HepG2 (cell line): ENCODE data around the gene TLE1. TPM values are rescaled to one million over a fixed set of nuclear protein-coding genes. Genes with fewer than 3 reads are reported as not detected.
A peak's percentile ranks its signal among the peaks of the same experiment; 100 is the strongest.

Experiments used
- ASH2L ChIP-seq: fragments of 300-600, 200-600 bp; sonication (generic); IDR thresholded peaks from 2 replicates; pipeline ENCODE4 v1.7.0; 2017; ENCODE audit warnings: low read depth, mild to moderate bottlenecking, moderate library complexity, mixed read lengths, low read length; ENCODE audit not compliant: insufficient read length
- CREB3 ChIP-seq: sonication (generic); formaldehyde crosslinking; IDR thresholded peaks from 2 replicates; pipeline ENCODE4 v1.5.0; 2020; ENCODE audit warnings: missing genetic modification reagents
- DZIP1 ChIP-seq: sonication (generic); formaldehyde crosslinking; IDR thresholded peaks from 2 replicates; pipeline ENCODE4 v1.5.0; 2020; ENCODE audit warnings: mild to moderate bottlenecking, missing genetic modification reagents
- ETS1 ChIP-seq: sonication (generic); formaldehyde crosslinking; IDR thresholded peaks from 2 replicates; pipeline ENCODE4 v1.4.0; 2020; ENCODE audit warnings: missing genetic modification reagents
- FOXP1 ChIP-seq, 2 experiments: fragments of 450-650 bp in 1 of 2; IDR thresholded peaks; 2 replicates each; pipeline ENCODE4 v1.6.1; 2017 to 2018; ENCODE audit warnings: antibody characterized with exemption in 1 of 2
- GZF1 ChIP-seq: sonication (generic); formaldehyde crosslinking; IDR thresholded peaks from 2 replicates; pipeline ENCODE4 v1.5.1; 2020; ENCODE audit warnings: mild to moderate bottlenecking, missing genetic modification reagents
- MED13 ChIP-seq: sonication (generic); formaldehyde crosslinking; IDR thresholded peaks from 2 replicates; pipeline ENCODE4 v1.5.0; 2020; ENCODE audit warnings: missing genetic modification reagents
- RFXAP ChIP-seq: sonication (generic); formaldehyde crosslinking; IDR thresholded peaks from 2 replicates; pipeline ENCODE4 v1.4.0; 2020; ENCODE audit warnings: missing genetic modification reagents, borderline replicate concordance
- SAP130 ChIP-seq: IDR thresholded peaks from 2 replicates; pipeline ENCODE4 v1.6.1; 2016; ENCODE audit warnings: low read depth
- SMC3 ChIP-seq: IDR thresholded peaks from 2 replicates; pipeline ENCODE4 v1.6.1; 2011; ENCODE audit warnings: low read length, improper control_type of control experiment
- TCF12 ChIP-seq, 2 experiments: fragments of 450-650 bp in 1 of 2; sonication (generic) in 1 of 2; formaldehyde crosslinking in 1 of 2; IDR thresholded peaks; 2 replicates each; pipeline versions ENCODE4 v1.6.1 to v1.8.0; 2017 to 2022; ENCODE audit warnings: antibody characterized with exemption in 1 of 2, mild to moderate bottlenecking in 1 of 2, missing genetic modification reagents in 1 of 2, moderate library complexity in 1 of 2
- TP53 ChIP-seq: sonication (generic); formaldehyde crosslinking; conservative IDR thresholded peaks from 2 replicates; pipeline ENCODE4 v1.4.0; 2020; ENCODE audit warnings: missing genetic modification reagents
- WIZ ChIP-seq: sonication (generic); formaldehyde crosslinking; IDR thresholded peaks from 2 replicates; pipeline ENCODE4 v1.5.1; 2020; ENCODE audit warnings: mild to moderate bottlenecking, missing genetic modification reagents
- ZFAT ChIP-seq: sonication (generic); formaldehyde crosslinking; conservative IDR thresholded peaks from 2 replicates; pipeline ENCODE4 v1.8.1; 2023; ENCODE audit warnings: missing genetic modification reagents, inconsistent platforms
- ZMAT3 ChIP-seq: sonication (generic); formaldehyde crosslinking; conservative IDR thresholded peaks from 2 replicates; pipeline ENCODE4 v1.7.0; 2021; ENCODE audit warnings: missing genetic modification reagents
- ZNF160 ChIP-seq: sonication (generic); formaldehyde crosslinking; IDR thresholded peaks from 2 replicates; pipeline ENCODE4 v1.8.0; 2022; ENCODE audit warnings: mild to moderate bottlenecking, inconsistent platforms, missing genetic modification reagents
- ZNF451 ChIP-seq: sonication (generic); formaldehyde crosslinking; IDR thresholded peaks from 2 replicates; pipeline ENCODE4 v1.5.0; 2020; ENCODE audit warnings: mild to moderate bottlenecking, missing genetic modification reagents
- ZNF501 ChIP-seq: sonication (generic); formaldehyde crosslinking; IDR thresholded peaks from 2 replicates; pipeline ENCODE4 v1.5.1; 2020; ENCODE audit warnings: mild to moderate bottlenecking, moderate library complexity, missing genetic modification reagents
- ZNF556 ChIP-seq: sonication (generic); formaldehyde crosslinking; IDR thresholded peaks from 2 replicates; pipeline ENCODE4 v1.4.0; 2020; ENCODE audit warnings: mild to moderate bottlenecking, missing genetic modification reagents, borderline replicate concordance
- ZNF580 ChIP-seq: IDR thresholded peaks from 2 replicates; pipeline ENCODE4 v1.6.1; 2016; ENCODE audit warnings: low read depth, borderline replicate concordance
- ZNF761 ChIP-seq: sonication (generic); formaldehyde crosslinking; conservative IDR thresholded peaks from 2 replicates; pipeline ENCODE4 v1.4.0; 2020; ENCODE audit warnings: mild to moderate bottlenecking, missing genetic modification reagents
- ZSCAN12 ChIP-seq: sonication (generic); formaldehyde crosslinking; IDR thresholded peaks from 2 replicates; pipeline ENCODE4 v1.9.0; 2021; ENCODE audit warnings: mild to moderate bottlenecking, missing genetic modification reagents
- polyA plus RNA-seq, 8 experiments: library from polyadenylated mRNA; depleted of rRNA in 3 of 8; stranded (reverse) in 7 of 8; unstranded in 1 of 8; fragments of >200 nt; fragmentation: Illumina TruSeq in 4 of 8; extraction: Trizol in 4 of 8; gene quantifications; 2 replicates each; pipeline versions ENCODE4 v1.2.1 to v1.2.3, GENCODE V29; 2011 to 2016; ENCODE audit warnings: low read depth in 4 of 8, missing spikeins in 1 of 8, mixed read lengths in 1 of 8; ENCODE audit not compliant: insufficient read depth in 1 of 8
- total RNA-seq, 5 experiments: library from RNA; depleted of rRNA; stranded (reverse); fragments of >200 nt; fragmentation: Illumina TruSeq; extraction: Trizol; gene quantifications; 2 replicates each; pipeline ENCODE4 v1.2.3, GENCODE V29; 2016; ENCODE audit warnings: low read depth in 1 of 5
- TF ChIP-seq, protein P1 (sequence below): sonication (generic); formaldehyde crosslinking; IDR thresholded peaks from 2 replicates; pipeline ENCODE4 v1.4.0; 2020; ENCODE audit warnings: missing genetic modification reagents

Gene TLE1
- total and polyA plus RNA-seq, 2 of the 13 experiments (the other 11 are each of a cell fraction or from before 2014, with no cell fraction given): 35.9 to 109 TPM

DNA sequence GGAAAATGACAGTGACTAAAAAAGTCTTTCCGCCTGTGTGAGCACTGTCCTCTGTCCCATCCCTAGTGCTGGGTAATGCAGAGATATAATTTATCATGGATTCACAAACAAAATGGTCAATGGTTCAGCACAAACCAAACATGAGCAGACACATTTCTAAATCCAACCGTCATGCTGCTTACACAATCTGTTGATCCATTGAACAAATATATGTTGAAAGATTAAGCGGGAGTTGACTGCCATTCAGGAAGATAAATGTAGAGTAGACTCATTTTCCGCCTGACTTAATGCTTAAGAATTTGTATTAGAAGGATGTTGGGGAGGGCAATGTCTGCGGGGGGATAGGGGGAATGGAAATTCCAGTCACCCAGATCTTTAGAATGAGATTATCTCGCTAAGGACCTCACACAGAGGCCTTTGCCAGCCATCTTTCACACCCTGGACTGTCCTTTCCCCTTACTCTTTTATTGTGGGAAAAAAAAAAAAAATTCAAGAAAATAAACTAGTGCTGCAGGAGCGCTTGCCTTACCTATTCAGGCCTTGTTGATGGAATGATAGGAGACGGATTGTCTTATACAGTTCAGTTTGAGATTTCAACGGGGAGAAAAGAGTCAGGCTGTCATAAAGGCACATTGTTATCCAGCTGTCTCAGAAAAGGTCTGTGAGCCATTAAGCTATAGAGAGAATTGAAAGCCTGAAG, 153.7 kb downstream of the TLE1 start (continued):
- no peak for TF ChIP-seq DZIP1 (CRISPR knock-in tag)
- no peak for TF ChIP-seq ZSCAN12
- no peak for TF ChIP-seq ZFAT (CRISPR knock-in tag)
- TF ChIP-seq ZNF580 (CRISPR knock-in tag): 0 out of 2 replicates have a peak, but pooled peaks have one; percentile 46
- 0 out of 2 replicates have a peak, but pooled peaks have one; percentile 44 for TF ChIP-seq FOXP1 (IDR thresholded peaks at IDR 0.05)
- peak; percentile 96 for TF ChIP-seq FOXP1 (CRISPR knock-in tag; IDR thresholded peaks at IDR 0.05)
- TF ChIP-seq TCF12 (IDR thresholded peaks at IDR 0.05): no peak
- peak; percentile 86; the same call in 1 of the 2 replicates for TF ChIP-seq TCF12 (CRISPR knock-in tag; IDR thresholded peaks at IDR 0.05)
- no peak for TF ChIP-seq ASH2L
- no peak for TF ChIP-seq ZMAT3
- no peak for TF ChIP-seq CREB3
- TF ChIP-seq ZNF556 (CRISPR knock-in tag): peak; percentile 59; the same call in 1 of the 2 replicates
- 0 out of 2 replicates have a peak, but pooled peaks have one; percentile 19 for TF ChIP-seq ZNF501 (CRISPR knock-in tag)
- no peak; the same call in 1 of the 2 replicates for TF ChIP-seq ZNF160 (CRISPR knock-in tag)
- no peak for TF ChIP-seq WIZ (CRISPR knock-in tag)
- TF ChIP-seq TP53 (CRISPR knock-in tag): peak; percentile 60; the same call in 1 of the 2 replicates
- peak; percentile 70; the same call in 1 of the 2 replicates for TF ChIP-seq MED13
- no peak for TF ChIP-seq GZF1 (CRISPR knock-in tag)
- TF ChIP-seq ETS1 (CRISPR knock-in tag): no peak
- no peak for TF ChIP-seq RFXAP
- TF ChIP-seq ZNF451 (CRISPR knock-in tag): no peak
- TF ChIP-seq SMC3: peak; percentile 38; the same call in 1 of the 2 replicates
- no peak for TF ChIP-seq ZNF761 (CRISPR knock-in tag)
- TF ChIP-seq SAP130 (CRISPR knock-in tag): peak; percentile 92
- TF ChIP-seq, protein P1, sequence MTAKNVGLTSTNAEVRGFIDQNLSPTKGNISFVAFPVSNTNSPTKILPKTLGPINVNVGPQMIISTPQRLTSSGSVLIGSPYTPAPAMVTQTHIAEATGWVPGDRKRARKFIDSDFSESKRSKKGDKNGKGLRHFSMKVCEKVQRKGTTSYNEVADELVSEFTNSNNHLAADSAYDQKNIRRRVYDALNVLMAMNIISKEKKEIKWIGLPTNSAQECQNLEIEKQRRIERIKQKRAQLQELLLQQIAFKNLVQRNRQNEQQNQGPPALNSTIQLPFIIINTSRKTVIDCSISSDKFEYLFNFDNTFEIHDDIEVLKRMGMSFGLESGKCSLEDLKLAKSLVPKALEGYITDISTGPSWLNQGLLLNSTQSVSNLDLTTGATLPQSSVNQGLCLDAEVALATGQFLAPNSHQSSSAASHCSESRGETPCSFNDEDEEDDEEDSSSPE (CRISPR knock-in tag): no peak
